HG03457 (cell line): ENCODE data around the gene GCN1.

Source experiments
- ATAC-seq: cut with Tn5 transposase; IDR thresholded peaks from one replicate; pipeline ENCODE4 v1.9.1; 2021; ENCODE audit warnings: moderate number of reproducible peaks; ENCODE audit not compliant: unreplicated experiment

Gene GCN1

DNA sequence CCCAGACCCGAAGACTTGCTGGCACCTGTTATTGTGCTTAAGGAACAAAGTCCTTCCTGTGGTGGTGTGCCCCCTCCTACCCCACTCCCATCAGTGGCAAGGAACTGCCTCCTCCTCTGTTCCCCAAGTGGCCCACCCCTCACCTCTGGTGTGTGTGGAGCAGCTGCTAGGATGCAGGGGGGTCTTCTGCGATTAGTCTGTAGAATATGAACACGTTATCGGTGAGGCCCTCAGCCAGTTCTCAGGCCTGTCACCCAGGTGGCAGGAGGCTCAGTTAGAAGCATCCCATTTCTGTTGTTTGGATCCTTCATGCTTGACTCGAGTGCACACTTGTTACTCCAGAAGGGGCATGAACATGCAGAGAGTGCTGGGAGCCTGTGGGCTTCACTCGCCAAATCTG lies 117.3 kb downstream of the GCN1 start:
- no peak for ATAC-seq
